ENCODE data around the gene UGCG.
"Not testable (repeated sequence)": the region's sequence is repeated elsewhere in the genome, so short reads cannot be mapped to it uniquely, and the experiment has no call there.

- TF ChIP-seq CTCF, POLR2AphosphoS5 (IDR thresholded peaks at IDR 0.05): not testable (repeated sequence)
These were observed 20.9 kb upstream of the UGCG start for GRCh38 chr9:111875691-111876090.

Measured in transverse colon (tissue), 4 donors.